CD4-positive, alpha-beta T cell treated with Interleukin-21 for 1 hour (primary cell): Measurements from ENCODE around the gene RPS4Y1.
A peak's percentile ranks its signal among the peaks of the same experiment; 100 is the strongest.

Experiments
- DNase-seq: peaks from one replicate; pipeline ENCODE4 v3.0.0-alpha.2; 2020

RPS4Y1 gene

GRCh38 chrY:2885880-2886279 is 44.5 kb downstream of the RPS4Y1 start:
- no peak for DNase-seq

GRCh38 chrY:2887386-2887785 is 46.0 kb downstream of the RPS4Y1 start:
- DNase-seq = peak; percentile 28

- no peak for DNase-seq
These were observed 46.6 kb downstream of the RPS4Y1 start for GRCh38 chrY:2887955-2888354.

GRCh38 chrY:2893471-2893870 is 52.1 kb downstream of the RPS4Y1 start:
- no peak for DNase-seq

- no peak for DNase-seq
These were observed 54.6 kb downstream of the RPS4Y1 start for GRCh38 chrY:2896050-2896449.

GRCh38 chrY:2907356-2907755 is 66.0 kb downstream of the RPS4Y1 start:
- DNase-seq = no peak

GRCh38 chrY:2913066-2913815 is 71.8 kb downstream of the RPS4Y1 start:
- DNase-seq = peak; percentile 60
